ENCODE results near the gene SEC24D. TPM values are rescaled to one million over a fixed set of nuclear protein-coding genes. Genes with fewer than 3 reads are reported as not detected.

SEC24D gene
- total RNA-seq, 1 donor from 2014 or later, result 48.5 TPM

GRCh38 chr4:118848901-118849300, 13.0 kb upstream of the SEC24D start:
- Histone ChIP-seq H3K27me3 (ENCODE audit: control insufficient read depth, insufficient read depth, low read length) (no peaks in the 10 kb centered on the region), H3K4me3 (ENCODE audit: low read depth, low read length) (no peak overlapping the region), H3K36me3 (ENCODE audit: control insufficient read depth, insufficient read depth, low read length) (no peaks in the 10 kb centered on the region)
- TF ChIP-seq CTCF (IDR thresholded peaks at IDR 0.05; ENCODE audit: insufficient read depth, low read length, poor library complexity, severe bottlenecking), result no peak
- no peak for DNase-seq (ENCODE audit: low read depth)

- no peak for DNase-seq (ENCODE audit: low read depth)
- H3K36me3 ChIP-seq (ENCODE audit: control insufficient read depth, insufficient read depth, low read length), result peaks cover 2% of the 10 kb centered on the region
- H3K27me3 ChIP-seq (ENCODE audit: control insufficient read depth, insufficient read depth, low read length), result no peaks in the 10 kb centered on the region
- TF ChIP-seq CTCF (IDR thresholded peaks at IDR 0.05; ENCODE audit: insufficient read depth, low read length, poor library complexity, severe bottlenecking), result no peak
- H3K4me3 ChIP-seq (ENCODE audit: low read depth, low read length), result no peak overlapping the region
Measured at GRCh38 chr4:118848242-118848641, 12.3 kb upstream of the SEC24D start.

GRCh38 chr4:118846979-118847378, 11.1 kb upstream of the SEC24D start:
- H3K36me3 ChIP-seq (ENCODE audit: control insufficient read depth, insufficient read depth, low read length), result peaks cover 2% of the 10 kb centered on the region

GRCh38 chr4:118845552-118846050, 9.7 kb upstream of the SEC24D start:
- Histone ChIP-seq H3K4me3 (ENCODE audit: low read depth, low read length) (no peak overlapping the region), H3K27me3 (ENCODE audit: control insufficient read depth, insufficient read depth, low read length) (no peaks in the 10 kb centered on the region), H3K36me3 (ENCODE audit: control insufficient read depth, insufficient read depth, low read length) (peaks cover 2% of the 10 kb centered on the region)
- TF ChIP-seq CTCF (IDR thresholded peaks at IDR 0.05; ENCODE audit: insufficient read depth, low read length, poor library complexity, severe bottlenecking), result no peak
- no peak for DNase-seq (ENCODE audit: low read depth)

More at GRCh38 chr4:118846979-118847378, 11.1 kb upstream of the SEC24D start:
- DNase-seq (ENCODE audit: low read depth), result no peak
- no peaks in the 10 kb centered on the region for H3K27me3 ChIP-seq (ENCODE audit: control insufficient read depth, insufficient read depth, low read length)
- TF ChIP-seq CTCF (IDR thresholded peaks at IDR 0.05; ENCODE audit: insufficient read depth, low read length, poor library complexity, severe bottlenecking), result no peak
- H3K4me3 ChIP-seq (ENCODE audit: low read depth, low read length), result no peak overlapping the region

DNA sequence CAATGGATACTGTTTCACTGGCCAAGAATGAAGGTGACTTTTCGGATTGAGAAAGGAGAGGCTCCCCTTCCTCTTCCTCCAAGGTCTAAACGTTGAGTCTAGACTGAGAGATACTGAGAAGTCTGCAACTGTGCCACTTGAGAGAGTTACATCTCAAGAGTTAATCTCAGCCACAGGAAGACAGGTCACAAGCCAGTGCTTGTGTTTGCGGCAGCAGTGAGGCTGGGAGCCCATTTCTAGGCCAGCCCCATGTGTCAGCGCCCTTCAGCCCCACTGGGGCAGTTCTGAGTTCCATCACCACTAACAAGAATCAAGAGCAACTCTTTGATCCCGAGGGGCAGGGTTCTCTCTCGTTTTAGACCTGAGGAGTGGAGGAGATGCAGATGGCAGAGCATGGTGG, 7.3 kb upstream of the SEC24D start:
- H3K4me3 ChIP-seq (ENCODE audit: low read depth, low read length), result no peak overlapping the region
- peaks cover 2% of the 10 kb centered on the region for H3K36me3 ChIP-seq (ENCODE audit: control insufficient read depth, insufficient read depth, low read length)
- no peak for TF ChIP-seq CTCF (IDR thresholded peaks at IDR 0.05; ENCODE audit: insufficient read depth, low read length, poor library complexity, severe bottlenecking)
- no peak for DNase-seq (ENCODE audit: low read depth)
- H3K27me3 ChIP-seq (ENCODE audit: control insufficient read depth, insufficient read depth, low read length), result no peaks in the 10 kb centered on the region

DNA sequence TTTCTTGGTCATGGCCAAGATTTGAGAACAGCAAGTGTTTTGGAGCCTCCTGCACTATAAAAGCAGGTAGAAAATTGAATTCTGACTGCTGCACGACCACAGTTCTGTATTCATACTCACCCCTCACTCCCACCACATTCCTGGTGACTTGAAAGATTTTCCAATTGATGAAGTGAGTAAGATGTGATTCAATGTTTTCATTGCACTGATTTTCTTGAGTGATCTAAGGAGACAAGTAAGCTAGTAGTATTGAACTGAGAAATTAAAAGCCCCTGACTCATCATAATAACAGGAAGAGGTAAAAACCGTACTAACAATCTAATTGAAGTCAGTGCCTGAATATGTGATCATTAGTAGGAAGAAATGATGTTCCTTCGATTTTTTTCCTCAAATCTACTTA, 6.1 kb upstream of the SEC24D start:
- H3K27me3 ChIP-seq (ENCODE audit: control insufficient read depth, insufficient read depth, low read length), result no peaks in the 10 kb centered on the region
- peaks cover 2% of the 10 kb centered on the region for H3K36me3 ChIP-seq (ENCODE audit: control insufficient read depth, insufficient read depth, low read length)
- peak; percentile 76 for DNase-seq (ENCODE audit: low read depth)
- no peak overlapping the region for H3K4me3 ChIP-seq (ENCODE audit: low read depth, low read length)
- TF ChIP-seq CTCF (IDR thresholded peaks at IDR 0.05; ENCODE audit: insufficient read depth, low read length, poor library complexity, severe bottlenecking), result no peak

Data from kidney epithelial cell (primary cell).